Stimulated activated CD4-positive, alpha-beta T cell treated with anti-CD3 and anti-CD28 coated beads, Interleukin-4, amount 100 ng/mL, for 48 hours (primary cell): ENCODE data around the gene COG3.
"Not testable (repeated sequence)": the region's sequence is repeated elsewhere in the genome, so short reads cannot be mapped to it uniquely, and the experiment has no call there.

Experiments used
- DNase-seq, 2 donors: peaks; one replicate each; pipeline ENCODE4 v3.0.0-alpha.2; 2020; ENCODE audit warnings: low read depth in 2 of 2

COG3 gene, protein sequence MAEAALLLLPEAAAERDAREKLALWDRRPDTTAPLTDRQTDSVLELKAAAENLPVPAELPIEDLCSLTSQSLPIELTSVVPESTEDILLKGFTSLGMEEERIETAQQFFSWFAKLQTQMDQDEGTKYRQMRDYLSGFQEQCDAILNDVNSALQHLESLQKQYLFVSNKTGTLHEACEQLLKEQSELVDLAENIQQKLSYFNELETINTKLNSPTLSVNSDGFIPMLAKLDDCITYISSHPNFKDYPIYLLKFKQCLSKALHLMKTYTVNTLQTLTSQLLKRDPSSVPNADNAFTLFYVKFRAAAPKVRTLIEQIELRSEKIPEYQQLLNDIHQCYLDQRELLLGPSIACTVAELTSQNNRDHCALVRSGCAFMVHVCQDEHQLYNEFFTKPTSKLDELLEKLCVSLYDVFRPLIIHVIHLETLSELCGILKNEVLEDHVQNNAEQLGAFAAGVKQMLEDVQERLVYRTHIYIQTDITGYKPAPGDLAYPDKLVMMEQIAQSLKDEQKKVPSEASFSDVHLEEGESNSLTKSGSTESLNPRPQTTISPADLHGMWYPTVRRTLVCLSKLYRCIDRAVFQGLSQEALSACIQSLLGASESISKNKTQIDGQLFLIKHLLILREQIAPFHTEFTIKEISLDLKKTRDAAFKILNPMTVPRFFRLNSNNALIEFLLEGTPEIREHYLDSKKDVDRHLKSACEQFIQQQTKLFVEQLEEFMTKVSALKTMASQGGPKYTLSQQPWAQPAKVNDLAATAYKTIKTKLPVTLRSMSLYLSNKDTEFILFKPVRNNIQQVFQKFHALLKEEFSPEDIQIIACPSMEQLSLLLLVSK

DNA sequence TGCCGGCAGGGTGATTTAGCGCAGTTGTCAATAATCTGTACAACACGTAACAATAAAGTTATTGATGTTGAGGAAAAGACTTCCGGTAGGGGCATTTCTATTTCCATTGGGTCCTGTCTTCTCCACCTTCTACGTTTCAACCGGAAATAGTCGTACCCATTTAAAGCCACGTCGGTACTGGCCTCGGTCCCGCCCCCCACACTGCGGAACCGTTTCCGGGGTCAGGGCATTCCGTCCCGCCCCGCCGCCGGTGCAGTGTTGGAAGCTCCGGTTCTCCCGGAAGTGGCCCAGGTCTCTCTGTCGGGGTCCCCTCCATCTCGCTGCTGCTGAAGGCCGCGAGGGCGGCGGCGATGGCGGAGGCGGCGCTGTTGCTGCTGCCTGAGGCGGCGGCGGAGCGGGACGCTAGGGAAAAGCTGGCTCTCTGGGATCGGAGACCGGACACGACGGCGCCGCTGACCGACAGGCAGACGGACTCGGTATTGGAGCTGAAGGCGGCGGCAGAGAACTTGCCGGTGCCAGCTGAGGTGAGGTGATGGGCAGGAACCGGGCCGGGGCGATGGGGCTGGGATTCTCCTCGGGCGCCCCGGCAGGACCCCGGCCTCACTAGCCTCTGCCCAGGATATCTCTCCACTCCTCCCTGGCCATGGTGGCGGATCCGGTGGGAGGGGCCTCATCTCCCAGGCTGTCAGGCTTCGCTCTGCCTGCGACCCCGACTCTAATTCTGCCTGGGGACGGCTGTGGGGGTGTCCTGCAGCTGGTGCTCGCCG is at the start of gene COG3:
Gene COG3, plus strand, starts transcription at position 253 of the 767 bp plus-strand sequence. Its CDS starts 98 bp downstream, at position 351.
- peak; percentile 92 to 96 for DNase-seq

DNA sequence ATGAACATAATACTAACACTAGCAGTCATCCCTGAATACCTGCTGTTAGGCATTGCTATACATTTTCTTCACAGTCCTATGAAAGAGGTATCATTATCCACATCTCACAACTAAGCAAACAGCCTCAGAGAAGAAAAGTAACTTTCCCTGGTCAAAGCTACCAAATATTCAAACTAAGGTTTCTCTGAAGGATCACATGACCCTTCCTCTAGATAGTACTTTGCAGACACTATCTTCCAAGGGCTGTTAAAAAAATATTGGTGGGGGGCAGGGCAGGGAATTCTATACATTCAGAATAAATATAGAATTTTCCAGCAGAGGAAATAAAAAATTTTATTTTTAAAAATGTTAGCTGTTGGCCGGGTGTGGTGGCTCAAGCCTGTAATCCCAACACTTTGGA is 49.6 kb upstream of the COG3 start:
- no peak for DNase-seq

DNA sequence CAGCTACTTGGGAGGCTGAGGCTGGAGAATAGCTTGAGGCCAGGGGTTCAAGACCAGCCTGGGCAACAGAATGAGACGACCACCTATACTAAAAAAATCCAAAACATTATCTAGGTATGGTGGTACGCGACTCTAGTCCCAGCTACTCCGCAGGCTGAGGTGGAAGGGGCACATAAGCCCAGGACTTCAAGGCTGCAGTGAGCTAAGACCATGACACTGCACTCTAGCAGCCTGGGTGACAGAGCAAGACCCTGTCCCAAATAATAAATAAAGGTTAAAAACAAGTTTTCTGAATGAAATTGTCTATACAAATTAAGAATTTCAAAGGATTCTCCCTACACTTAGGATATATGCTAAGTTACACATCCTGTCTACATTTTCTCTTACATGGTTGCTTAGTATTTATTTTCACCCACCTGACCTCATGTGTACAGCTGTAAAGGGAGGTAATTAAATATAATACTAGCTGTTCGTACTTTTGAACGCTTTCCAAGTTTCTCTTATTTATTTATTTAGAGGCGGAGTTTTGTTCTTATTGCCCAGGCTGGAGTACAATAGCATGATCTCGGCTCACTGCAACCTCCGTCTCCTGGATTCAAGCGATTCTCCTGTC is 48.1 kb upstream of the COG3 start:
- DNase-seq: no peak

DNA sequence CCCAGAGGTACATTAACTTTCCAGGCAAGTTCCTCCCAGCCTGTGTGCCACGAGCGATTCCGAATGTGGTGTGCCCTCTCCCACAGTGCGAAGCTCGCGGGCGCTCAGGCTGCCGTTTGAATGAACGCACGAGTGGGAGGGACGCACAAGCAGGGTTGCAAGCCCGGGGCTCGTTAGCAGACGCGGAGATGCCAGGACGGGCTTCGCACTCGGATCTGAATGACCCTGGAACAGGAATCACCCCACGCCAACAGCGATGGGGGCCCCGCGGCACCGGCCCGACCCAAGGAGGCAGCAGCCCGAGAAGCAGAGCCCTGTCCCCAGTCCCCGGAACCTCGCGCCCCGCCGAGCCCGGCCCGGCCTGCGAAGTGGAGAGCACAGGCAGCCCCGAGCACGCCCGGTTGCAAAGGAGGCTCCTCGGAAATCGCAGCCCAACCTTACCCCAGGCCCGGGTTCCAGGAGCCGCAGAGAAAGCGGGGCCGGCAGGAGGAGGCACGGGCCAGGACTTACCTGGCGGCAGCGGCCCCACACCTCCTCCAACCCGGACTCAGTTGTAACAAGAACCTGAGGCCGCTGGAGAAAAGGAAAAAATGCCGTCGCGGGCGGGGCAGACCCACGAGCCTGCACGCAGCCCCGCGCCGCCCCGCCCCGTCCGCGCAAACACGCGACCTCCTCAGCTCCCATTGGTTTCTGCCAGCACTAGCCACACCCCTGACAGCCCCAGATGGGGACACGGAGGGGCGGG is 46.8 kb upstream of the COG3 start, which contains the start of gene SLC25A30:
Gene SLC25A30, minus strand, starts transcription at position 584 of the 745 bp plus-strand sequence. CDS start 6,948 bp downstream, outside the sequence.
- peak; percentile 87 to 93 for DNase-seq

DNA sequence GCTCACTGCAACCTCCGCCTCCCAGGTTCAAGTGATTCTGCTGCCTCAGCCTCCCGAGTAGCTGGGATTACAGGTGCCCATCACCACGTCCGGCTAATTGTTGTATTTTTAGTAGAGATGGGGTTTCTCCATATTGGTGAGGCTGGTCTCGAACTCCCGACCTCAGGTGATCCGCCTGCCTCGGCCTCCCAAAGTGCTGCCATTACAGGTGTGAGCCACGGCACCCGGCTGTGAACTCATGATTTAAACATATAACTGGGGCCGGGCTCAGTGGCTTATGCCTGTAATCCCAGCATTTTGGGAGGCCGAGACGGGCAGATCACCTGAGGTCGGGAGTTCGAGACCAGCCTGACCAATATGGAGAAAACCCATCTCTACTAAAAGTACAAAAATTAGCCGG is 45.4 kb upstream of the COG3 start:
- DNase-seq: not testable (repeated sequence)

DNA sequence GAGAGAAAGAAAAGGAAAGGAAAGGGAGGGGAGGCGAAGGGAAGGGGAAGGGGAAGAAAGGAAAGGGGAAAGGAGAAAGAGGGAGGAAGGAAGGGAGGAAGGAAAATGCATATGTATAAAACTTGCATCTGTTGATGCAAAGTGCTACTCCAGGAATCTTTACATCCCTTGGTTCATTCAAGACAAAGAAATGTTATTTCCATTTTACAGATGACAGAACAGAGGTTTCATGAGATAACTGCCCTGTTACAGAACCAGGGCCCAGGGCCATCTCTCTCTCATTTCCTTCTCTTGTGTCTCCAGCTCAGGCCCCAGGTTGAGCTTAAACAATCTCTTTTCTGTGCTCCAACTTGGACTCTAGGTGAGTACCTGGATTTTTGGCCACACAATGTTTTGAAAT is 44.8 kb upstream of the COG3 start:
- no peak for DNase-seq

DNA sequence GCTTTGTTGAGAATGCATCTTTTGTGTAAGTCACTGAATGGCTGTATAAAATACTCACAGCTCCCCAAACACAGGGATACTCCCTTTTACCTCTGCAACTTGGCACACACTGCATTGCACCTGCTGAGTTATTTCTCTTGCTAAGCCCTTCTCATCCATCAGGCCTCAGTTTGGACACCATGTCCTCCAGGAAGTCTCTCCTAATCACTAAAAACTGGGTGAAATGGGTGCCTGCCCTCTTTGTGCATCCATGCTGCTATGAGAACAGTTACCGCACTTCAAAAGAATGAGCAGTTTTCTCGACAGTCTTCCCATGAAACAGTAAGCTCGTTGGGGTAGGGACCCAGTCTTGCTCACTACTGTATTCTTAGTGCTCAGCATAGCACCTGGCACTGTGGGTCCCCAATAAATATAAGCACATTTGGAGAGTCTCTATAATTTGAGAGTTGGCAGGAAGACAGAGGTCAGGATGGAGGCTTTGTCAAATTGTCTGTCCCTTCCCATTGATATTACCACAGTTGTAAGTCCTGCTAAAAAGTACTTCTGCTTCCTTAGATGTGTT is 41.9 kb upstream of the COG3 start:
- DNase-seq: no peak

DNA sequence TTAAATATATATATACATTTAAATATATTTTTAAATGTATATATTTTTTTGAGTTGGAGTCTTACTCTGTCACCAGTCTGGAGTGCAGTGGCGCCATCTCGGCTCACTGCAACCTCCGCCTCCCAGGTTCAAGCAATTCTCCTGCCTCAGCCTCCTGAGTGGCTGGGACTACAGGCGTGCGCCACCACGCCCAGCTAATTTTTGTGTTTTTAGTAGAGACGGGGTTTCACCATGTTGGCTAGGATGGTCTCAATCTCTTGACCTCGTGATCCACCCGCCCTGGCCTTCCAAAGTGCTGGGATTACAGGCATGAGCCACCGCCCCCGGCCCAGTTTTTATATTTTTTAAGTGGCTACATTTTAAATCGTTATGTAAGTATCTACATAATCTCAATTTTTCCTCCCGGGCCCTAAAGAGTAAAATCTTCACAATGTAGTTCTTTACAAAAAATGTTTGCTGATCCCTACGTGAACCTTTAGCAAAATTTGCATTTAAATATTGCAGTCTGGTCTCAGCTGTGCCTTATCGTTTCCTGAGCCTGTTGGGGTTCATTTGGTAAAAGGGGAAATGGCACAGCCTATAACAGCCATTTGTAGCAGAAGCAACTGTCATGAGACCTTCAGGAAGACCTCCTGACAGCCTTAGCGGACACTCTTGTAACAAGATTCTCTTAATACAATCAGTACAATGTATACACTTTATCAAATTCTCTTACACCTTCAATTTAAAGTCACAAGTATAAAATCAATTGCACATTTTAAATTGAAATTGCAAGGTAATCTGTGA is 38.5 kb upstream of the COG3 start:
- not testable (repeated sequence) for DNase-seq

DNA sequence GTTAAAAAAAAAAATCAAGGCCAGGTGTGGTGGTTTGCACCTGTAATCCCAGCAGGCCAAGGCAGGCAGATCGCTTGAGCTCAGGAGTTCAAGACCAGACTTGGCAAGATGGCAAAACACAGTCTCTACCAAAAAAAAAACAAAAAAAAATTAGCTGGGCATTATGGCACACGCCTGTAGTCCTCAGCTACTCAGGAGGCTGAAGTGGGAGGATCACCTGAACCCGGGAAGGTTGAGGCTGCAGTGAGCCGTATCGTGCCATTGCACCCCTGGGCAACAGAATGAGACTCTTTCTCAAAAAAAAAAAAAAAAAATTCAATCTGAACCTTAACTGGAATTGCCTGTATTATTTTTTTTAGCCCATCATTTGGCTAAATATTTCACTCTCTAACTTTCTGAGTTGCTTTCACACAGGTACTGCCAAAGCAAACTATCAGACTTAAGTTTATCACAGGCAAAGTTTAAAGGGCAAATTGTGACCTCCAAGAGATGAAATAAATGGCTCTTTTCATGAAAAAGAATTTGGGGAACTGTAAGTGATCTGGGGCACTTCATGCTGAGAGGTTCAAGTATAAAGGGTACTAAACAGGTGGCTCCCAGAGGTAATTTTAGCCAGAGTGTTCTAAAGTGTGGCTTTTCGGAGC is 31.9 kb upstream of the COG3 start:
- no peak for DNase-seq

DNA sequence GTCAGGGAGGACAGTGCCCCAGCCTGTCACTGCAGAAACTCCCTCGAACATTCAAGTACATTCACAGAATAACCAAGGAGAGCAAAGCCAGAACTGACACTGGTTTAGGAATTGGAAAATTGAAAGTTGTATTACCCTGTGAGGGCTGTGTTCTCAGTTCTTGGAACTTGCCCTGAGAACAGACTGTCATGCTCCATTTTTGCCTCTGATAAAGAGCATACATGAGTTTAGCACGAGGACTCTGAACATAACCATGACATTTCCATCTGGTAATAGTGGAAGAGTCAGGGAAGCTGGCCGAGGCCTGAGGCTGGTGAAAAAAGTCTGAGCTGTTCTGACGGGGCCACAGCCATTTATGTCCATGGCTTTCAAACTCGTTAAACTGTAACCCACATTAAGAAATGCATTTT is 31.4 kb upstream of the COG3 start:
- no peak for DNase-seq

DNA sequence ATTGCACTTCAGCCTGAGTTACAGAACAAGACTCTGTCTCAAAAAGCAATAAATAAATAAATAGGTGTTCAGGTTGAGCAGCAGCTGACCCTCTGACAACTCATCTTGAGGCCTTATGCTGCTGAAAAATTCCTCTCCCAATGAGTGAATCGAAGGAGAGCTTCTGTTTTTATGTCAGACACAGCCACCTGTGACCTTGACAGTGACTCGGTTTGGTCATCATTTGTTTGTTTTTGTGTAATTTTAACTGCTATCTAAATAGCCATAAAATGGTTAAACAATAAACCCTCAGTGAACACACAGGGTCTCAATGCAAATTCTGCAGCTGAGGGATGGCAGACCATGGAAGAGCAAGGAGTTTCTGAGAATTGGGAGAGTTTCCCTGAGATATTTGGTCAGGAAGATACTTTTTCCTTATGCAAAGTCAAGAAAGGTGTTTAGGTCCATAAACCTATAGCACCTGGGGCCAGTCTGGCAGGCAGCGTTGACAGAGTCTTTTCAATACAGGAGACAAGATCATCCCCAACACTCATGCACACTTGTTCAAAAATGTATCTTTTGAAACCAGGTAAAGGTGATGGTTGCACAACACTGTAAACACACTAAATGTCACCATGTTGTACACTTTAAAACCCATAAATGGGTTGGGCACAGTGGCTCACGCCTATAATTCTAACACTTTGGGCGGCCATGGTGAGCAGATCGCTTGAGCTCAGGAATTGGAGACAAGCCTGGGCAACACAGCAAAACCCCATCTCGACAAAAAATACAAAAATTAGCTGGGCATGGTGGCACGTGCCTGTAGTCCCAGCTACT is 30.0 kb upstream of the COG3 start:
- DNase-seq: no peak

DNA sequence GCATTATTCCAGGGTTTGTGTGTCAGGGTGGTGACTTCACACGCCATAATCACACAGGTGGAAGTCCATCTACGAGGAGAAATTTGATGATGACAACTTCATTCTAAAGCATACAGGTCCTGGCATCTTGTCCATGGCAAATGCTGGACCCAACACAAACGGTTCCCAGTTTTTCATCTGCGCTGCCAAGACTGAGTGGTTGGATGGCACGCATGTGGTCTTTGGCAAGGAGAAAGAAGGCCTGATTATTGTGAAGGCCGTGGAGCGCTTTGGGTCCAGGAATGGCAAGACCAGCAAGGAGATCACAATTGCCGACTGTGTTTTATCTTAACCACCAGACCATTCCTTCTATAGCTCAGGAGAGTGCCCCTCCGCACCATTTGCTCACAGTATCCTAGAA is 28.4 kb upstream of the COG3 start:
- no peak for DNase-seq

DNA sequence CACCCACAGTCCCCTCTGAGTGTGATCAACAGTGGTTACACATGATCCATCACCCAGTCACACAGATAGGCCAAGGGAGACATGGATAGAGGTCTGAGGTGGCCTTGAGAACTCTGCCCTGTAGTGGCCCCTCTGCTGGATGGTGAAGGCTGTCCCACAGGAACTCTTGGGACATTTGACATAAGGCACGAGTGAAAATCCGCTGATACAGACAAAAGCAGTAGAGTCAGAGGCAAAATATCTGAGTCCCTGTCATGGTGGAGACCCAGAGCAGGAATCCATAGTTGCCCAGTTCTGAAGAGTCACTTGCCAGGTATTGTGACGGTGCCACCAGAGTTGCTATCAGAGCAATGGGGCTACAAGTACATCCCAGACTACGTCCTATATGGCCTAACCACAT is 27.8 kb upstream of the COG3 start:
- no peak for DNase-seq

DNA sequence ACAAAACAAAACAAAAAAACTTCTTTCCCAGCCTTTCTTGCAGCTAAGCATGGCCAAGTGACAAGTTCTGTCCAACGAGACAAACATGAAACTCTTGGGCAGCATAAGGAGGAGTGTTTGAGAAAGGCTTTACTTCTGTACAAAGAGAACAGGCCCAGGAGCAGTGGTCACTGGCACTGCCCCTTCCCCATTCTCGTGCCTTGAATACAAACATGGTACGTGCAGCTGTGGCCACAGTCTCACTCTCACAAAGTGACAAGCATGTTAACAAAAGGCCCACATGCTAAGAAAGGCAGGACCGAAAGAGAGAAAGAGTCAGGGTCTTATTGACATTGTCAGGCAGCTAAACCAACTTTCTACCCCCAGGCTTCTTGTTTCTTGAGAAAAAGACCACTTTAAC is 26.8 kb upstream of the COG3 start:
- DNase-seq: no peak

DNA sequence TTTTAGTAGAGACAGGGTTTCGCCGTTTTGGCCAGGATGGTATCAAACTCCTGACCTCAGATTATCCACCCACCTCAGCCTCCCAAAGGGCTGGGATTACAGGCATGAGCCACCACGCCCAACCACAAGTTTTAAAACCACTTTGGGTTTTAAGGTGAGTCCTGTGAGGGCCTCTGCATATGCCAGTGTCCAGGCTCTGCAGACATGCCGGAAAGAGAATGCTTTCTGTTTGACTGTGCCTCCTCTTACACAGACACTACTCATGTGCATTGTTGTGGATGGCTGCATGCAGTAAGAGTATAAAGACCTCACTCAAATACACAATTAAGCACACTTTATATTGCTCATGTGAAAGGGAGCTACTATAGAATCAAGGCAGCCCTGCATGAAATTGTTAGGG is 25.7 kb upstream of the COG3 start:
- DNase-seq: no peak

DNA sequence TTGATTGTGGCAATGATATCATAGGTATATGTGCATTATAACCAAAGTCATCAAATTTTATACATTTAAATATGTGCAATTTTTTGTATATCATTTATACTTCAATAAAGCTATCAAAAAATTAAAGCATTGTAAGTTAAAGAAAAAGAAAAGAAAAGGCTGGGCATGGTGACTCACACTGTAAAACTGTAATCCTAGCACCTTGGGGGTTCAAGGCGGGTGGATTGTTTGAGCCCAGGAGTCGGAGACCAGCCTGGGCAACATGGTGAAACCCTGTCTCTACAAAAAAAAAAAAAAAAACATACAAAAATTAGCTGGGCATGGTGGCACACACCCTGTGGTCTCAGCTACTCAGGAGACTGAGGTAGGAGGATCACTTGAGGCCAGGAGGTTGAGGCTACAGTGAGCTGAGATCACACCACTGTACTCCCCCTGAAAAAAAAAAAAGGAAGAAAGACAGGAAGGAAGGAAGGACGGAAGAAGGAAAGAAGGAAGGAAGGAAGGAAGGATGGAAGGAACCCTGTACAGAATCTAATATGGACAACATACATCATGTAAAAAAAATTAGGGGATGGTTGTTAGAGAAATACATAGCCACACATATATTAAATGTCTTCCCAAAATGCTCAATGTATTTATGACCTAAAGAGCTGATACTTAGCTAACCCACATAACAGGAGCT is 24.8 kb upstream of the COG3 start:
- DNase-seq: no peak

DNA sequence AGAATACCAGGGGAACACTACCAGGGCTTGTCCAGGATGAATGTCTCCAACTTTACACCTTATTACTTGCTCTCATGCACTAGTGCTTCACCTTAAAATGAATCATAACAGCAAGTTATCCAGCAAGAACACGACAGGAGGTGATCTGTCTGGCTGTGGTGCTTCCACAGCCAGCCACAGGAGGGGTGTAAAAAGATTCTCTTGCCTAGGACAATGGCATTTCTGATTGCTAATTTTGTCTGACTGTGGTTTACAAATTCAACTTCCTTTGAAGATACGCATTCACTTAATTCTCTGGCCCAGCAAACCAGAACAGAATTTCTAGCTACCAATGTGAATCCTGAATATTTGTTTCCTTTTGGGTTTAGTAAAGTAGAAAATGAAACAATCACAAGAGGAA is 23.1 kb upstream of the COG3 start:
- no peak for DNase-seq

DNA sequence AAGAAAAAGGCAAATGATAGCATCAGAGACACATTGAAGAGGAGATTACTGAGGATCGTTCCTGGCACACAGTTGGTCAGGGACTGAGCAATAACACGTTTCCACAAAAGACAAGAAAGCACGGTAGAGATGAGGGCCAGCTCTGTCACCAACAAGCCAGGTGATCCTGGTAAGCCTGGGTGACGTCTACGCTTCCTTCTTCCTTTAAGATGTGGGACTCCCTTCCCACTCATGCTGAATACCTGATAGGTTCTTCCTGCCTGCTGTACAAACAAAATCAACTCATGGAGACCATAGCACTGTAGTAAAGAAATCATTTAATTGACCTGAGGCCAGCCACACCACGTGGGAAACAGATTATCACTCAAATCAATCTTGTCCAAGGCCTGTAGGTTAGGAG is 19.7 kb upstream of the COG3 start:
- no peak for DNase-seq
